GM18951 (cell line): ENCODE measurements around the gene DAP.

Experiments
- POLR2A ChIP-seq: IDR thresholded peaks from 4 replicates; pipeline ENCODE4 v1.6.1; 2011; ENCODE audit warnings: mild to moderate bottlenecking; ENCODE audit not compliant: insufficient read length, insufficient read depth; ENCODE audit errors: extremely low read depth
- in situ Hi-C: fragments of 300-500 bp; cut with MboI; formaldehyde crosslinking; loops from one replicate; pipeline ENCODE4 v1.12.0; 2022; ENCODE audit warnings: low sequenced_read_pairs, mixed read lengths, inconsistent platforms; ENCODE audit not compliant: unreplicated experiment

DAP gene

GRCh38 chr5:10735569-10736276 lies 25.3 kb downstream of the DAP start:
- in situ Hi-C loops: no loop called here
- no peak for TF ChIP-seq POLR2A

DNA sequence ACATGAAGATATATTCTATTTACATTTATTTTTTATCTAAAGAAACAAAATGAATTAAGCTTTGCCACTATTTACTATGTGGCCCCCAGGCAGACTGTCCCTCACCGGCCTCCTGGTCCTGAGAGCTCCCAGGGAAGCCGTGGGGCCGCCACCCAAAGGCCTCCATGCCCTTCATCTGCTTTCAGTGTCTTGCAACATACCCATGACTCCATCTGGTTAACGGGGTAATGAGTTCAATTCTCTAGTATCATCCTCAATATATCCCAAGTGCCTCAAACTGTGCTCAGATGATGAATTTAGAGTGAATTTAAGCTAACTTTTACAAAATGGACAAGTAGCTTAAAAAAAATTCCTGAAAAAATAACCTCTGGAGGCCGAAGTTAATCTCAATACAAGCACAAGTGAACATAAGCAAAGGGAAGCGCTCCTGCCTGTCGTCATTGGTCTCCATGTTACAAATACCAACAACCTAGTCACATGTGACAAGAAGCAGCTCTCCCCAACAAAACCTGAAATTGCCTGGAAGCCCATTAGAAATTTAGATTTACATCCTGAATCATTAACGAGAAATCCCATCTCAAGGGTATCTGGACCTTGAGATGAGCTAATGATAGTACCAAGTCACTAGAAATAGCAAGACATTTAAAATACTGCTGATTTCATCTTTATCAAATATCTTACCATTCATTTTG lies 26.1 kb downstream of the DAP start:
- TF ChIP-seq POLR2A: no peak
- in situ Hi-C loops: no loop called here

- in situ Hi-C loops: no loop called here
- TF ChIP-seq POLR2A: no peak
Measured at GRCh38 chr5:10734037-10734709, 26.9 kb downstream of the DAP start.

- TF ChIP-seq POLR2A: no peak
- in situ Hi-C loops: no loop called here
Measured at GRCh38 chr5:10733426-10733825, 27.6 kb downstream of the DAP start.

DNA sequence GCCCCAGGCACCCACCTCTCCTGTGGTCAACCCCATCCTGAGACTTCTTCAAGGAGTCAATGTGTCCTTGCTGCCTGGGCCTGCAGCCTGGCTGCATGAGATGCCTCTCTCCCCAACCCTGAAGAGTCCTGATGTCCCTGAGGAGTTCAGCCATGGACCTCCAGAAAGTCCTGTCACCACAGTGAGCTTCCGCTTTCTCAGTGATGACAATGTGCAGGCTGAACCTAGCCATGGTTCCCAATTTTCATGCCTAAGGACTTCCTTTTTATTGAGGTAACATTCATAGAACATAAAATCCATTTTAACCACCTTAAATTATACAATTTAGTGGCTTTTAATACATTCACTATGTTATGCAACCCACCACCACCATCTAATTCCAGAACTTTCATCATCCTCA lies 29.1 kb downstream of the DAP start:
- no peak for TF ChIP-seq POLR2A
- in situ Hi-C loops: no loop called here

DNA sequence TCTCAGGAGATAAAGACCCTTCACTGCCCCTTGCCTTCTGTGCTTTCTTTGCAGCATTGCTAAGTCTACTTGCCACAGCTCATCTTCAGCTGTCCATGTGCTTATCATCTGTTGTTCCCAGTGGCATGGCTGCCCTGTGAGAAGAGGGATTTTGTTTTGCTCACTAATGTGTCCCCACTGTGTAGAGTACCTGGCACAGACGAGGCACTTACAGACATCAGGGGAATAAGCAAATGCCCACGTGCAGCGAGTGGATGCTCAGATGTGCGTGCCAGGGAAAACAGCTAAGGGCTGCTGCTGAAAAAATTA lies 31.0 kb downstream of the DAP start:
- in situ Hi-C loops: no loop called here
- no peak for TF ChIP-seq POLR2A

DNA sequence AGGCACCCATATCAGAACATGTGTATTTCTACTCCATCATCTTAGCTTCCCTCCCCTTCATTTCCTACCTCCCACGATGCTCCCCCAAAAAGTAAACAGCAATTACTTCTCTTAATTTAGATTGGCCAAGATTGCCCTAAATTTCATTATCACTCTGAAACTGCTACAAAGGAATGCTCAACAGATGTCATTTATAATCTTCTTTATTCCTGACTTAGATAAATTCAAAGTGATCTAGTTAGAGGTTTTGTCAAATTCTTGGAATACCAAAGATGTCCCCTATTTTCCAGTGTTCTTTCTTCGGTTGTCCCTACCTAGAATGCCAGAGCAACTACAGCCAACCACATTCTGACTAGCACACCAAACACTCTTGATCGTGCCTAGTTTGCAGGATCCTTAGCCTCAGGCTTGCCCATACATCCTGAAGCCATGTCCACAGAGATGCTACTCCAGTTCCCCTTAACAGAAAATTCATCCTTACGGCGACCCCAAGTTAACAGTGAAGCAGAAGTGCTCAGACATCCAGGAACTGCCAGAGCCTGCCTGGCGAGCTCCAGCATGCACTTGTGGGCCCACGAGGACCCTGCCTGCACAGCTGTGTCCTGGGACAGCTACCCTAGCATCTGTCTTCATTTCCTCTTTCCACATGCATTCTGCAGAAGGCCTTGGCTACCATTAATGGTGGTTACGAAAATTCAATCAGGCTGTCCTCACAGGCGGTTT lies 31.6 kb downstream of the DAP start:
- in situ Hi-C loops: no loop called here

DNA sequence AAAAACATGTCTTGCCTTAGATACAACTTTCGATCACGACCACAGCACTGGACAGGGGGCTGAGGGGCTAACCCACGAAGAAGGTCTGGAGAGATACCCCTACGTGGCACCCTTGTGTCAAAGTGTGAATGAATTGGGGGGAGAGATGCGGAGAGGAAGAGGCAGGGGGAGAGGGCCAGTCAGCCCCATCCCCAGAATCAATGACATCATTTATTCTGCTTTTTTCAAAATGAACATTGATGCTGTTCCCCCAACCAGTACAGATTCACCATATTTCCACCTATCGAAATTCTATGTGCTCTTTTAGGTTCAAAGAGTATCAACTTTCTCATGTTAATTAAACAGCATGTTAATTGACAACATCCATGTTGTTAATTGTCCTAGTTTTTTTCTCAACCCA lies 32.4 kb downstream of the DAP start:
- TF ChIP-seq POLR2A: no peak
- in situ Hi-C loops: no loop called here

More for the DNA sequence above, 31.6 kb downstream of the DAP start:
- TF ChIP-seq POLR2A: no peak

DNA sequence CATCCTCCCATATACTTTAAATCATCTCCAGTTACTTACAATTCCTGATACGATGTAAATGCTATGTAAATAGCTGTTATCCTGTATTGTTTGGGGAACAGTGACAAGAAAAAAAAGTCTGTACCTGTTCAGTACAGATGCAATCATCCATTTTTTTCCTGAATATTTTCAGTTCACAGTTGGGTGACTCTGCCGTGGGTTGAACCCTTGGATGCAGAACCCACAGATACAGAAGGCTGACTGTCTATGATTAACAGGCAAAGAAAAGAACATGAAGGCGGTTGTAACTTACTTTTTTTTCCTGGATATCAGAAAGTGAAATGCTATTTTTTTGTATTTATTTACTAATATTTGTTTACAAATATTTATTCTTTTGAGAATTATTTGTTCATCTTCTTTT lies 33.2 kb downstream of the DAP start:
- no peak for TF ChIP-seq POLR2A
- in situ Hi-C loops: no loop called here

DNA sequence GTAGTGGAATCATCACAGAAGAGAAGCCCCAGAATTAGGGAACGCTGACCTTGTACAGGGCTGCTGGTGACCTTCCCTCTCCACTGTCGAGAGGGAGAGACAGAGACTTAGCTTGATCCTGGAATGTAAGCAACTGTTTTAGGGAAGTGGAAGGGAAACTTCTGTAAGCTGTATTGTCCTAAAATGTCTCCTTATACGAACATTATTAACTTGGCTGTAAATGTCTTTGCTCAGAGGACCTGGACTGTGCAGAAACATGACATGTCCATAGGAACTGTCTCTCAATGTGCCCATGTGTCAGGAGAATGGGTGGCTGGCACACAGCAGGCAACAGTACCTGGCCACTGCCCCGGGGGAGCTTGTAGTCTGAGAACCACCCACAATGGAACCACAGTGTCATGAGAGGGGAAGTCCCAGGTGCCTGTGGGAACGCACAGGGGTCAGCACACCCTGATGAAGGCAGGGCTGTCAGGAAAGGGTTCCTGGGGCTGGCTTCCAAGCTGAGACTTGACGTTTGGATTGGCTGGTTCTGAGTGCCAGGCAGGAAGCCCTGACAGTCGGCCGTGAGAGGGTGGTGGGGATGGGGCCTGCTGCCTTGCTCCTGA lies 34.0 kb downstream of the DAP start:
- in situ Hi-C loops: no loop called here

GRCh38 chr5:10726179-10726912 lies 34.7 kb downstream of the DAP start:
- no peak for TF ChIP-seq POLR2A
- in situ Hi-C loops: no loop called here

More for the DNA sequence above, 34.0 kb downstream of the DAP start:
- no peak for TF ChIP-seq POLR2A

GRCh38 chr5:10725636-10726035 lies 35.4 kb downstream of the DAP start:
- no peak for TF ChIP-seq POLR2A
- in situ Hi-C loops: no loop called here
